IMR-90 (cell line): Measurements from ENCODE around the gene DPP8. TPM values are rescaled to one million over a fixed set of nuclear protein-coding genes. Genes with fewer than 3 reads are reported as not detected.
A peak's percentile ranks its signal among the peaks of the same experiment; 100 is the strongest.

ENCODE experiments used
- ATAC-seq: fragments of 200-7000 bp; cut with Tn5 transposase; 2 replicates; pipeline ENCODE4 v1.9.1; 2020; ENCODE audit warnings: low read depth, mild to moderate bottlenecking, moderate library complexity
- BruUV-seq: library from RNA; stranded (reverse); fragments of 400-500 nt; replicated peaks from 2 replicates; lab custom pipeline; 2021; lab: Mats Ljungman, UMichigan
- CTCF ChIA-PET: fragments of 300-600 bp; formaldehyde crosslinking; extraction: SDS; loops from one replicate; lab custom pipeline; 2021; ENCODE audit warnings: antibody characterized with exemption; lab: Yijun Ruan, JAX
- POLR2A ChIA-PET: fragments of 300-600 bp; sonication (Branson Sonifier 250); formaldehyde crosslinking; loops from one replicate; lab custom pipeline; 2022; ENCODE audit warnings: antibody characterized with exemption; ENCODE audit not compliant: unreplicated experiment; lab: Charles Lee
- DNase-seq: peaks from one replicate; pipeline ENCODE4 v3.0.0; 2013
- H2AFZ ChIP-seq: replicated peaks from 2 replicates; pipeline ENCODE3; 2013; ENCODE audit warnings: low read length, mild to moderate bottlenecking; ENCODE audit not compliant: poor library complexity
- H2AK5ac ChIP-seq: 2 replicates; pipeline ENCODE4 v1.6.1; 2013; ENCODE audit warnings: low read depth, low read length, inconsistent platforms
- H2AK9ac ChIP-seq: replicated peaks from 2 replicates; pipeline ENCODE3; 2013; ENCODE audit warnings: mild to moderate bottlenecking, low read depth, low read length, moderate library complexity; ENCODE audit not compliant: poor library complexity
- H2BK120ac ChIP-seq: 2 replicates; pipeline ENCODE4 v1.6.1; 2013; ENCODE audit warnings: low read depth, low read length, inconsistent platforms
- H2BK15ac ChIP-seq: 3 replicates; pipeline ENCODE4 v1.6.1; 2013; ENCODE audit warnings: low read depth, low read length, inconsistent platforms
- H2BK20ac ChIP-seq: 2 replicates; pipeline ENCODE4 v1.6.1; 2013; ENCODE audit warnings: low read depth, mild to moderate bottlenecking, inconsistent platforms, low read length, moderate library complexity
- H2BK5ac ChIP-seq: 2 replicates; pipeline ENCODE4 v1.6.1; 2013; ENCODE audit warnings: mild to moderate bottlenecking, low read depth, low read length, inconsistent platforms; ENCODE audit not compliant: poor library complexity, severe bottlenecking
- H3K14ac ChIP-seq: replicated peaks from 2 replicates; pipeline ENCODE4 v1.6.1; 2013; ENCODE audit warnings: low read depth, low read length, inconsistent platforms
- H3K18ac ChIP-seq: 2 replicates; pipeline ENCODE4 v1.6.1; 2013; ENCODE audit warnings: low read depth, low read length, control low read depth
- H3K23ac ChIP-seq: 2 replicates; pipeline ENCODE4 v1.6.1; 2013; ENCODE audit warnings: low read depth, low read length, inconsistent platforms
- H3K27ac ChIP-seq: 2 replicates; pipeline ENCODE4 v1.5.1; 2013; ENCODE audit warnings: mild to moderate bottlenecking, control low read depth, low read length; ENCODE audit not compliant: insufficient read depth
- H3K27me3 ChIP-seq: 2 replicates; pipeline ENCODE4 v1.6.1; 2013; ENCODE audit warnings: low read length; ENCODE audit not compliant: control insufficient read depth, insufficient read depth
- H3K36me3 ChIP-seq: 2 replicates; pipeline ENCODE4 v1.6.1; 2013; ENCODE audit warnings: low read length, mixed read lengths; ENCODE audit not compliant: control insufficient read depth, insufficient read depth
- H3K4ac ChIP-seq: 2 replicates; pipeline ENCODE4 v1.6.1; 2013; ENCODE audit warnings: low read depth, low read length, inconsistent platforms
- H3K4me1 ChIP-seq: 2 replicates; pipeline ENCODE4 v1.6.1; 2013; ENCODE audit warnings: low read length, mixed read lengths; ENCODE audit not compliant: control insufficient read depth, insufficient read depth
- H3K4me2 ChIP-seq: 2 replicates; pipeline ENCODE4 v1.6.1; 2013; ENCODE audit warnings: low read depth, mild to moderate bottlenecking, control low read depth, low read length, moderate library complexity
- H3K4me3 ChIP-seq: 2 replicates; pipeline ENCODE4 v1.5.1; 2013; ENCODE audit warnings: low read depth, mild to moderate bottlenecking, control low read depth, low read length, moderate library complexity; ENCODE audit not compliant: insufficient read depth
- H3K56ac ChIP-seq: 2 replicates; pipeline ENCODE4 v1.6.1; 2013; ENCODE audit warnings: low read length, inconsistent platforms; ENCODE audit not compliant: insufficient read depth; ENCODE audit errors: extremely low read depth
- H3K79me1 ChIP-seq, 2 experiments: 2 replicates each; pipeline ENCODE4 v1.6.1; 2013; ENCODE audit warnings: low read length in 2 of 2, inconsistent platforms in 1 of 2, low read depth in 1 of 2
- H3K9ac ChIP-seq: 2 replicates; pipeline ENCODE4 v1.6.1; 2013; ENCODE audit warnings: low read depth, low read length, control low read depth
- H3K9me1 ChIP-seq: 2 replicates; pipeline ENCODE4 v1.6.1; 2013; ENCODE audit warnings: low read length, inconsistent platforms; ENCODE audit not compliant: insufficient read depth
- H3K9me3 ChIP-seq: 2 replicates; pipeline ENCODE4 v1.6.1; 2013; ENCODE audit warnings: low read length; ENCODE audit not compliant: control insufficient read depth, insufficient read depth
- H4K20me1 ChIP-seq: 2 replicates; pipeline ENCODE4 v1.6.1; 2013; ENCODE audit warnings: low read length, inconsistent platforms; ENCODE audit not compliant: insufficient read depth
- H4K5ac ChIP-seq: 2 replicates; pipeline ENCODE4 v1.6.1; 2013; ENCODE audit warnings: mild to moderate bottlenecking, low read depth, low read length, control low read depth
- H4K8ac ChIP-seq, 2 experiments: 2 replicates each; pipeline ENCODE4 v1.6.1; 2013; ENCODE audit warnings: low read depth in 2 of 2, low read length in 2 of 2, control low read depth in 1 of 2, inconsistent platforms in 1 of 2
- H4K91ac ChIP-seq: 2 replicates; pipeline ENCODE4 v1.6.1; 2013; ENCODE audit warnings: low read depth, low read length, inconsistent platforms; ENCODE audit not compliant: insufficient read depth
- MAZ ChIP-seq: IDR thresholded peaks from 2 replicates; pipeline ENCODE4 v1.6.1; 2012; ENCODE audit warnings: low read depth, mild to moderate bottlenecking, low read length, improper control_type of control experiment, moderate library complexity, borderline replicate concordance
- MXI1 ChIP-seq: IDR thresholded peaks from 2 replicates; pipeline ENCODE4 v1.6.1; 2012; ENCODE audit warnings: low read depth, mild to moderate bottlenecking, low read length, moderate library complexity, borderline replicate concordance
- RAD21 ChIP-seq: IDR thresholded peaks from 2 replicates; pipeline ENCODE4 v1.6.1; 2012; ENCODE audit warnings: low read length, improper control_type of control experiment
- SMC3 ChIP-seq: fragments of 150-350 bp; IDR thresholded peaks from 2 replicates; pipeline ENCODE4 v1.6.1; 2016; ENCODE audit warnings: low read depth, mild to moderate bottlenecking, antibody characterized with exemption, low read length, moderate library complexity
- WGBS, 2 experiments: methylation state at CpG; one replicate each; pipeline versions ENCODE4 v1.1.5 to v1.1.7; 2013; ENCODE audit warnings: missing lambda C conversion rate in 2 of 2; ENCODE audit not compliant: insufficient read length in 1 of 2; ENCODE audit errors: extremely low coverage in 2 of 2; 5-methylcytosine and 5-hydroxymethylcytosine counted together
- dilution Hi-C: fragments of 300-500 bp; cut with HindIII; formaldehyde crosslinking; loops from one replicate; pipeline ENCODE4 v1.14.3; 2018; ENCODE audit warnings: low sequenced_read_pairs; ENCODE audit not compliant: unreplicated experiment
- in situ Hi-C: fragments of 300-500 bp; cut with MboI; formaldehyde crosslinking; loops from 3 replicates; pipeline ENCODE4 v1.14.3; 2019; ENCODE audit warnings: low sequenced_read_pairs, inconsistent platforms, mixed read lengths
- intact Hi-C: fragments of 100-400 bp; cut with micrococcal nuclease; formaldehyde crosslinking; loops from 2 replicates; pipeline ENCODE4 v1.10.0; 2022
- polyA plus RNA-seq, 3 experiments: library from polyadenylated mRNA; depleted of rRNA; stranded (reverse); fragments of >200 nt; gene quantifications; 2 replicates each; pipeline ENCODE4 v1.2.3, GENCODE V29; 2012; ENCODE audit warnings: low replicate concordance in 1 of 3
- total RNA-seq: library from RNA; depleted of rRNA; stranded (reverse); fragments of >200 nt; gene quantifications from 2 replicates; pipeline ENCODE4 v1.2.3, GENCODE V29; 2012
- TF ChIP-seq, protein P1 (sequence below): conservative IDR thresholded peaks from 2 replicates; pipeline ENCODE4 v1.5.1; 2012; ENCODE audit warnings: mild to moderate bottlenecking, low read depth, low read length, improper control_type of control experiment

DPP8 gene
- total and polyA plus RNA-seq, 2 of the 4 experiments (the other 2 are of a cell fraction): 10.7 to 29.4 TPM

- Histone ChIP-seq H3K27me3 (peaks cover 16% of the 10 kb centered on the region; the same call in 1 of the 2 replicates), H3K27ac (no peak overlapping the region), H2BK20ac (no peak overlapping the region), H2BK15ac (no peak overlapping the region), H4K8ac (no peak overlapping the region), H3K9me1 (no peaks in the 10 kb centered on the region; the same call in 1 of the 2 replicates), H3K9ac (no peak overlapping the region), H3K79me1 (no peaks in the 10 kb centered on the region), H3K18ac (no peak overlapping the region), H2AFZ (peak overlapping the region; percentile 49), H3K9me3 (no peaks in the 10 kb centered on the region), H3K14ac (no peak overlapping the region), H4K5ac (no peak overlapping the region), H2AK5ac (no peak overlapping the region), H4K91ac (no peak overlapping the region), H3K4me2 (no peak overlapping the region), H2BK120ac (no peak overlapping the region), H3K4me1 (no peaks in the 10 kb centered on the region), H2AK9ac (peak overlapping the region; percentile 6), H3K56ac (no peak overlapping the region), H3K4ac (no peak overlapping the region), H4K20me1 (no peaks in the 10 kb centered on the region), H3K23ac (no peak overlapping the region), H2BK5ac (no peak overlapping the region), H3K4me3 (no peak overlapping the region), H3K36me3 (no peaks in the 10 kb centered on the region)
- TF ChIP-seq MXI1 (no peak), MAZ (peak; percentile 56; the same call in 1 of the 2 replicates), SMC3 (peak; percentile 56), RAD21 (peak; percentile 80)
- TF ChIP-seq, protein P1, sequence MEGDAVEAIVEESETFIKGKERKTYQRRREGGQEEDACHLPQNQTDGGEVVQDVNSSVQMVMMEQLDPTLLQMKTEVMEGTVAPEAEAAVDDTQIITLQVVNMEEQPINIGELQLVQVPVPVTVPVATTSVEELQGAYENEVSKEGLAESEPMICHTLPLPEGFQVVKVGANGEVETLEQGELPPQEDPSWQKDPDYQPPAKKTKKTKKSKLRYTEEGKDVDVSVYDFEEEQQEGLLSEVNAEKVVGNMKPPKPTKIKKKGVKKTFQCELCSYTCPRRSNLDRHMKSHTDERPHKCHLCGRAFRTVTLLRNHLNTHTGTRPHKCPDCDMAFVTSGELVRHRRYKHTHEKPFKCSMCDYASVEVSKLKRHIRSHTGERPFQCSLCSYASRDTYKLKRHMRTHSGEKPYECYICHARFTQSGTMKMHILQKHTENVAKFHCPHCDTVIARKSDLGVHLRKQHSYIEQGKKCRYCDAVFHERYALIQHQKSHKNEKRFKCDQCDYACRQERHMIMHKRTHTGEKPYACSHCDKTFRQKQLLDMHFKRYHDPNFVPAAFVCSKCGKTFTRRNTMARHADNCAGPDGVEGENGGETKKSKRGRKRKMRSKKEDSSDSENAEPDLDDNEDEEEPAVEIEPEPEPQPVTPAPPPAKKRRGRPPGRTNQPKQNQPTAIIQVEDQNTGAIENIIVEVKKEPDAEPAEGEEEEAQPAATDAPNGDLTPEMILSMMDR: peak; percentile 72
- no CpG with 5 or more reads among the region's 11 CpGs for WGBS, 2 experiments
- ATAC-seq (peak; percentile 93), DNase-seq (peak; percentile 72)
- intact Hi-C loops (loop anchor here (1.0 kb wide), 1 partner anchor 83 kb away; no protein-coding TSS in a partner anchor), dilution Hi-C loops (no loop called here), in situ Hi-C loops (no loop called here)
- no TSS peak for BruUV-seq
- POLR2A ChIA-PET: interaction anchor here (0.5 kb wide), 1 partner anchor 96 kb away, joined by 3 read pairs; no protein-coding TSS in a partner anchor
- CTCF ChIA-PET: interaction anchor here (0.6 to 2.0 kb wide), 15 partner anchors 8 to 310 kb away, joined by 3 to 8 read pairs (median 3); no protein-coding TSS in a partner anchor
These were observed 116.5 kb downstream of the DPP8 start for GRCh38 chr15:65400760-65401610.
